DND-41 (cell line): ENCODE results near the gene TMEM253.

ENCODE experiments used
- EZH2 ChIP-seq: IDR thresholded peaks from 3 replicates; pipeline ENCODE4 v1.6.1; 2012; ENCODE audit warnings: borderline replicate concordance, low read depth, mild to moderate bottlenecking, moderate library complexity, low read length, inconsistent platforms; ENCODE audit not compliant: severe bottlenecking
- TF ChIP-seq, protein P1 (sequence below): IDR thresholded peaks from 2 replicates; pipeline ENCODE4 v1.5.1; 2012; ENCODE audit warnings: borderline replicate concordance, low read length, moderate library complexity, mild to moderate bottlenecking; ENCODE audit not compliant: poor library complexity, severe bottlenecking; ENCODE audit errors: extremely low read depth

DNA sequence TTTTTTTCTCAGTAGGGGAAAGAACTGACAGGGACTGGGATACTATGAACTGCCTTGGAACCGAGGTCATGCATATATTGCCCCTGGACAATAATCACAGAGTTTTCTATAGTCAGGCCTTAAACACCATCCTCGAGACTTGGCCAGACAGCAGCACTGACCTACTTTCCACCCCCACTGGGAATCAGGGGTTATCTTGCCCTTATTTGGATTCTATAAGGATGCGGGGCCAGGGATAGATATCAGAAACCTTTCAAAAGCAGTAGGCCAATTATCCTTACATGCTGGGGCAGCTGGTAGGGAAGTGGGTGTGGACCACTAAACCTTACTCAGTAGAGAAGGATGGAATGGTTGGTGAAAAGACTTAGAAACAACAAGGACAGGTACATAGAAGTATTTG lies 4.4 kb upstream of the TMEM253 start:
- TF ChIP-seq, protein P1, sequence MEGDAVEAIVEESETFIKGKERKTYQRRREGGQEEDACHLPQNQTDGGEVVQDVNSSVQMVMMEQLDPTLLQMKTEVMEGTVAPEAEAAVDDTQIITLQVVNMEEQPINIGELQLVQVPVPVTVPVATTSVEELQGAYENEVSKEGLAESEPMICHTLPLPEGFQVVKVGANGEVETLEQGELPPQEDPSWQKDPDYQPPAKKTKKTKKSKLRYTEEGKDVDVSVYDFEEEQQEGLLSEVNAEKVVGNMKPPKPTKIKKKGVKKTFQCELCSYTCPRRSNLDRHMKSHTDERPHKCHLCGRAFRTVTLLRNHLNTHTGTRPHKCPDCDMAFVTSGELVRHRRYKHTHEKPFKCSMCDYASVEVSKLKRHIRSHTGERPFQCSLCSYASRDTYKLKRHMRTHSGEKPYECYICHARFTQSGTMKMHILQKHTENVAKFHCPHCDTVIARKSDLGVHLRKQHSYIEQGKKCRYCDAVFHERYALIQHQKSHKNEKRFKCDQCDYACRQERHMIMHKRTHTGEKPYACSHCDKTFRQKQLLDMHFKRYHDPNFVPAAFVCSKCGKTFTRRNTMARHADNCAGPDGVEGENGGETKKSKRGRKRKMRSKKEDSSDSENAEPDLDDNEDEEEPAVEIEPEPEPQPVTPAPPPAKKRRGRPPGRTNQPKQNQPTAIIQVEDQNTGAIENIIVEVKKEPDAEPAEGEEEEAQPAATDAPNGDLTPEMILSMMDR: no peak
- no peak for TF ChIP-seq EZH2
